HCT116 (cell line): ENCODE measurements around the gene RNF220. TPM values are rescaled to one million over a fixed set of nuclear protein-coding genes. Genes with fewer than 3 reads are reported as not detected.
A peak's percentile ranks its signal among the peaks of the same experiment; 100 is the strongest.

Experiments used
- ATAC-seq: fragments of 200-7000 bp; cut with Tn5 transposase; 2 replicates; pipeline ENCODE4 v1.9.1; 2020; ENCODE audit warnings: mild to moderate bottlenecking, moderate library complexity
- BruUV-seq: library from RNA; stranded (reverse); fragments of 400-500 nt; replicated peaks from 2 replicates; lab custom pipeline; 2021; lab: Mats Ljungman, UMichigan
- CTCF ChIA-PET: fragments of 300-600 bp; sonication (Branson Sonifier 250); formaldehyde crosslinking; loops from one replicate; lab custom pipeline; 2021; ENCODE audit warnings: antibody characterized with exemption; lab: Charles Lee
- POLR2A ChIA-PET: fragments of 300-600, 350-600 bp; sonication (Branson Sonifier 250); formaldehyde crosslinking; loops from one replicate; lab custom pipeline; 2021; ENCODE audit warnings: antibody characterized with exemption; lab: Charles Lee
- RAD21 ChIA-PET, 2 experiments: fragments of 300-600 bp; sonication (Branson Sonifier 250); formaldehyde crosslinking; loops; one replicate each; lab custom pipeline; 2023; ENCODE audit warnings: low total read pairs in 2 of 2; ENCODE audit not compliant: uncharacterized antibody in 2 of 2, unreplicated experiment in 2 of 2, low non-redundant PET in 1 of 2; lab: Charles Lee
- DNase-seq: peaks from one replicate; pipeline ENCODE4 v3.0.0-alpha.2; 2010; ENCODE audit warnings: low read depth, low spot score
- H2AFZ ChIP-seq: fragments of 200-600 bp; shearing (Covaris generic), sonication (generic); 2 replicates; pipeline ENCODE4 v1.6.1; 2017; ENCODE audit warnings: low read depth, mixed run types, mixed read lengths, antibody characterized with exemption, low read length; ENCODE audit not compliant: poor library complexity, severe bottlenecking
- H3K27ac ChIP-seq: 2 replicates; pipeline ENCODE4 v1.5.1; 2012; ENCODE audit warnings: low read depth, low read length
- H3K27me3 ChIP-seq: fragments of 200-600 bp; sonication (generic); 2 replicates; pipeline ENCODE4 v1.6.1; 2016; ENCODE audit warnings: mixed run types, low read length, mixed read lengths; ENCODE audit not compliant: insufficient read depth
- H3K36me3 ChIP-seq, 2 experiments: fragments of 200-500 bp in 1 of 2; fragments of 200-600 bp in 1 of 2; sonication (Bioruptor generic) in 1 of 2; sonication (generic) in 1 of 2; 2 replicates each; pipeline versions ENCODE4 v1.5.1 to v1.6.1; 2014 to 2016; ENCODE audit warnings: low read length in 2 of 2, inconsistent platforms in 1 of 2, mixed read lengths in 1 of 2, mixed run types in 1 of 2; ENCODE audit not compliant: insufficient read depth in 2 of 2, control insufficient read depth in 1 of 2
- H3K4me1 ChIP-seq, 2 experiments: fragments of 200-600 bp in 1 of 2; sonication (generic) in 1 of 2; 2 replicates each; pipeline versions ENCODE4 v1.5.1 to v1.6.1; 2012 to 2017; ENCODE audit warnings: low read length in 2 of 2, inconsistent platforms in 1 of 2, mild to moderate bottlenecking in 1 of 2, mixed read lengths in 1 of 2, mixed run types in 1 of 2, moderate library complexity in 1 of 2; ENCODE audit not compliant: insufficient read depth in 2 of 2, control insufficient read depth in 1 of 2
- H3K4me2 ChIP-seq: fragments of 200-600 bp; sonication (generic); 2 replicates; pipeline ENCODE4 v1.6.1; 2017; ENCODE audit warnings: mixed run types, low read length, mixed read lengths
- H3K4me3 ChIP-seq, 2 experiments: fragments of 200-600 bp in 1 of 2; sonication (generic) in 1 of 2; replicated peaks in 1 of 2; 2 replicates each; pipeline ENCODE4 v1.5.1; 2011 to 2016; ENCODE audit warnings: low read length in 2 of 2, control low read depth in 1 of 2, low read depth in 1 of 2, mild to moderate bottlenecking in 1 of 2, mixed read lengths in 1 of 2, mixed run types in 1 of 2
- H3K79me2 ChIP-seq: fragments of 200-600 bp; sonication (generic); 2 replicates; pipeline ENCODE4 v1.6.1; 2017; ENCODE audit warnings: mild to moderate bottlenecking, mixed run types, low read length, moderate library complexity, mixed read lengths; ENCODE audit not compliant: insufficient read depth
- H3K9ac ChIP-seq: fragments of 200-600 bp; sonication (generic); 2 replicates; pipeline ENCODE4 v1.6.1; 2016; ENCODE audit warnings: low read length, mixed read lengths
- H3K9me2 ChIP-seq: fragments of 200-600 bp; sonication (generic), shearing (Covaris generic); 2 replicates; pipeline ENCODE4 v1.6.1; 2017; ENCODE audit warnings: mixed run types, mild to moderate bottlenecking, moderate library complexity; ENCODE audit not compliant: insufficient read depth
- H3K9me3 ChIP-seq, 2 experiments: fragments of 200-500 bp in 1 of 2; fragments of 200-600 bp in 1 of 2; sonication (Bioruptor generic) in 1 of 2; sonication (generic) in 1 of 2; 2 replicates each; pipeline ENCODE4 v1.6.1; 2014 to 2017; ENCODE audit warnings: low read length in 2 of 2, mixed read lengths in 2 of 2, inconsistent platforms in 1 of 2, low read depth in 1 of 2, mild to moderate bottlenecking in 1 of 2, mixed run types in 1 of 2, moderate library complexity in 1 of 2; ENCODE audit not compliant: control insufficient read depth in 1 of 2, insufficient read depth in 1 of 2
- H4K20me1 ChIP-seq: fragments of 200-600 bp; sonication (generic), shearing (Covaris generic); 2 replicates; pipeline ENCODE4 v1.6.1; 2017; ENCODE audit warnings: mixed run types, mild to moderate bottlenecking, moderate library complexity; ENCODE audit not compliant: insufficient read depth
- ATF3 ChIP-seq: IDR thresholded peaks from 2 replicates; pipeline ENCODE4 v1.6.1; 2012
- CBX3 ChIP-seq: IDR thresholded peaks from 2 replicates; pipeline ENCODE4 v1.6.1; 2012; ENCODE audit warnings: low read depth
- CTCF ChIP-seq, 3 experiments: fragments of 200-600 bp in 1 of 3; sonication (generic) in 1 of 3; IDR thresholded peaks in 2 of 3; conservative IDR thresholded peaks in 1 of 3; 2 replicates each; pipeline ENCODE4 v1.5.1; 2012 to 2017; ENCODE audit warnings: low read depth in 2 of 3, low read length in 2 of 3, antibody characterized with exemption in 1 of 3, borderline replicate concordance in 1 of 3, control low read depth in 1 of 3, mild to moderate bottlenecking in 1 of 3, mixed read lengths in 1 of 3, mixed run types in 1 of 3, moderate library complexity in 1 of 3; ENCODE audit not compliant: insufficient read depth in 1 of 3
- EGR1 ChIP-seq: IDR thresholded peaks from 2 replicates; pipeline ENCODE4 v1.6.1; 2012; ENCODE audit warnings: low read depth
- ELF1 ChIP-seq: IDR thresholded peaks from 2 replicates; pipeline ENCODE4 v1.6.1; 2012; ENCODE audit warnings: low read depth, borderline replicate concordance
- EZH2 ChIP-seq: fragments of 200-600 bp; sonication (generic); IDR thresholded peaks from 2 replicates; pipeline ENCODE4 v1.6.1; 2017; ENCODE audit warnings: antibody characterized with exemption, mixed run types
- EZH2phosphoT487 ChIP-seq: fragments of 200-600 bp; IDR thresholded peaks from 2 replicates; pipeline ENCODE4 v1.6.1; 2018; ENCODE audit warnings: antibody characterized with exemption, borderline replicate concordance
- FOSL1 ChIP-seq: IDR thresholded peaks from 2 replicates; pipeline ENCODE4 v1.6.1; 2012; ENCODE audit warnings: low read depth
- JUND ChIP-seq: IDR thresholded peaks from 2 replicates; pipeline ENCODE4 v1.6.1; 2012
- POLR2A ChIP-seq: IDR thresholded peaks from 2 replicates; pipeline ENCODE4 v1.7.0; 2011; ENCODE audit warnings: borderline replicate concordance; ENCODE audit not compliant: insufficient read depth, insufficient read length; ENCODE audit errors: extremely low read depth
- POLR2AphosphoS5 ChIP-seq: IDR thresholded peaks from 2 replicates; pipeline ENCODE4 v1.6.1; 2011; ENCODE audit warnings: mild to moderate bottlenecking, low read depth, low read length, moderate library complexity
- RAD21 ChIP-seq: IDR thresholded peaks from 2 replicates; pipeline ENCODE4 v1.6.1; 2012; ENCODE audit warnings: low read depth, mild to moderate bottlenecking
- REST ChIP-seq: IDR thresholded peaks from 2 replicates; pipeline ENCODE4 v1.6.1; 2012; ENCODE audit warnings: low read depth
- SP1 ChIP-seq: IDR thresholded peaks from 2 replicates; pipeline ENCODE4 v1.6.1; 2012; ENCODE audit warnings: low read depth
- SRF ChIP-seq: IDR thresholded peaks from 2 replicates; pipeline ENCODE4 v1.6.1; 2012; ENCODE audit warnings: low read depth
- TCF7L2 ChIP-seq: IDR thresholded peaks from 2 replicates; pipeline ENCODE4 v1.7.0; 2011; ENCODE audit warnings: borderline replicate concordance, inconsistent platforms; ENCODE audit not compliant: insufficient read depth, insufficient read length; ENCODE audit errors: extremely low read depth
- ZBTB33 ChIP-seq: IDR thresholded peaks from 2 replicates; pipeline ENCODE4 v1.6.1; 2011; ENCODE audit warnings: mild to moderate bottlenecking, low read length, moderate library complexity; ENCODE audit not compliant: insufficient replicate concordance; ENCODE audit errors: extremely low read depth
- ZFX ChIP-seq: fragments of 450-650 bp; IDR thresholded peaks from 2 replicates; pipeline ENCODE4 v1.6.1; 2017
- ZNF274 ChIP-seq: fragments of 200-500 bp; sonication (Bioruptor generic); IDR thresholded peaks from 2 replicates; pipeline ENCODE4 v1.6.1; 2014; ENCODE audit warnings: mild to moderate bottlenecking, low read depth, low read length, inconsistent platforms
- intact Hi-C: fragments of 100-400 bp; cut with micrococcal nuclease; formaldehyde crosslinking; loops from 2 replicates; pipeline ENCODE4 v1.10.0; 2022
- total RNA-seq: library from RNA; stranded (reverse); gene quantifications from one replicate; pipeline ENCODE4 v1.2.1, GENCODE V29; 2021; ENCODE audit not compliant: unreplicated experiment

Gene RNF220
- total RNA-seq, 1 experiment from 2014 or later = 84.5 TPM

GRCh38 chr1:44526295-44527073 is 121.4 kb downstream of the RNF220 start:
- Histone ChIP-seq H3K9me3 (no peaks in the 10 kb centered on the region), H3K79me2 (no peaks in the 10 kb centered on the region), H4K20me1 (no peaks in the 10 kb centered on the region), H3K4me3 (no peak overlapping the region), H3K9me2 (0 out of 2 replicates have a peak, but pooled peaks cover 3% of the 10 kb centered on the region), H3K36me3 (no peaks in the 10 kb centered on the region)
- ATAC-seq (peak; percentile 79), DNase-seq (no peak)
- POLR2A ChIA-PET = no interaction called here
- TF ChIP-seq RAD21 = no peak
- no peak for TF ChIP-seq EZH2
- no peak for TF ChIP-seq POLR2A
- TF ChIP-seq SRF = no peak
- TF ChIP-seq EGR1 = no peak
- no peak for TF ChIP-seq EZH2phosphoT487
- TF ChIP-seq ZBTB33 = no peak
- TF ChIP-seq JUND = no peak
- TF ChIP-seq CTCF (IDR thresholded peaks at IDR 0.05 in 2 of 3, conservative IDR thresholded peaks at IDR 0.05 in 1 of 3; ENCODE audit: borderline replicate concordance in 1 of 3, insufficient read depth in 1 of 3, low read depth in 2 of 3, low read length in 2 of 3) = no peak
- no peak for TF ChIP-seq FOSL1
- TF ChIP-seq ZNF274 = no peak
- TF ChIP-seq TCF7L2 = no peak
- TF ChIP-seq POLR2AphosphoS5 = no peak
- no peak for TF ChIP-seq SP1
- TF ChIP-seq CBX3 = no peak
- TF ChIP-seq ATF3 = no peak
- TF ChIP-seq REST = no peak
- TF ChIP-seq ZFX = no peak
- TF ChIP-seq ELF1 = no peak
- TF ChIP-seq, all 23 proteins: peak for 0
- Histone ChIP-seq H3K27ac (no peak overlapping the region), H3K4me1 (peaks cover 14 to 26% of the 10 kb centered on the region in 2 experiments), H2AFZ (no peak overlapping the region), H3K4me2 (peak overlapping the region; percentile 44), H3K27me3 (no peaks in the 10 kb centered on the region), H3K9ac (no peak overlapping the region)
- intact Hi-C loops = no loop called here
- CTCF ChIA-PET = no interaction called here
- RAD21 ChIA-PET = no interaction called here
- BruUV-seq = no TSS peak
